Measurements from ENCODE around the gene WDR86.

GRCh38 chr7:151393031-151393977, 16.5 kb downstream of the WDR86 start:
- TF ChIP-seq CTCF (IDR thresholded peaks at IDR 0.05) (no peak), POLR2A (IDR thresholded peaks at IDR 0.05; ENCODE audit: low read depth) (no peak), POLR2AphosphoS5 (IDR thresholded peaks at IDR 0.05) (no peak), EP300 (IDR thresholded peaks at IDR 0.05) (no peak)

All from esophagus muscularis mucosa (tissue), 4 donors.